ENCODE results near the gene FLNB.

DNA sequence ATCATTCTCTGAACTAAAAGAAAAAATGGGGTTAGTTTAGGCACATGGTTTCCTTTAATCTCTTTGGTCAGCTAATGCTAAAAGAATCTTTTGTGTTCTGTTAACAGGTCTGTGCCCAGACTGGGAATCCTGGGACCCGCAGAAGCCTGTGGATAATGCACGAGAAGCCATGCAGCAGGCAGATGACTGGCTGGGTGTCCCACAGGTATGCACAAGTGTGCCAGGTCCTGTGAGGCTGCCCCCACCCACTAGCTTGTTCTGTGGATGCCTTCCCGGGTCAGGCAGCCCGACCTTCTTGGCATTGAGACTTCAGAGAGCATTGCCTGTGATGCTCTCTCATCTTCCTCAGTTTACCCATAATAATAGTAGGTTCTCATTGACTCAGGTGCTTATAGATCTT is 70.4 kb downstream of the FLNB start:
- TF ChIP-seq, protein P1, sequence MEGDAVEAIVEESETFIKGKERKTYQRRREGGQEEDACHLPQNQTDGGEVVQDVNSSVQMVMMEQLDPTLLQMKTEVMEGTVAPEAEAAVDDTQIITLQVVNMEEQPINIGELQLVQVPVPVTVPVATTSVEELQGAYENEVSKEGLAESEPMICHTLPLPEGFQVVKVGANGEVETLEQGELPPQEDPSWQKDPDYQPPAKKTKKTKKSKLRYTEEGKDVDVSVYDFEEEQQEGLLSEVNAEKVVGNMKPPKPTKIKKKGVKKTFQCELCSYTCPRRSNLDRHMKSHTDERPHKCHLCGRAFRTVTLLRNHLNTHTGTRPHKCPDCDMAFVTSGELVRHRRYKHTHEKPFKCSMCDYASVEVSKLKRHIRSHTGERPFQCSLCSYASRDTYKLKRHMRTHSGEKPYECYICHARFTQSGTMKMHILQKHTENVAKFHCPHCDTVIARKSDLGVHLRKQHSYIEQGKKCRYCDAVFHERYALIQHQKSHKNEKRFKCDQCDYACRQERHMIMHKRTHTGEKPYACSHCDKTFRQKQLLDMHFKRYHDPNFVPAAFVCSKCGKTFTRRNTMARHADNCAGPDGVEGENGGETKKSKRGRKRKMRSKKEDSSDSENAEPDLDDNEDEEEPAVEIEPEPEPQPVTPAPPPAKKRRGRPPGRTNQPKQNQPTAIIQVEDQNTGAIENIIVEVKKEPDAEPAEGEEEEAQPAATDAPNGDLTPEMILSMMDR (IDR thresholded peaks at IDR 0.05; ENCODE audit: insufficient read depth, low read depth, low read length) = no peak
- no peak for TF ChIP-seq EZH2 (IDR thresholded peaks at IDR 0.05; ENCODE audit: insufficient read depth, low read length)
